C4-2B (cell line): ENCODE measurements around the gene BNC2.

ENCODE experiments used
- H3K27ac ChIP-seq: fragments of 450-650 bp; 2 replicates; pipeline ENCODE4 v1.5.1; 2017
- ZFX ChIP-seq: fragments of 450-650 bp; IDR thresholded peaks from 2 replicates; pipeline ENCODE4 v1.6.1; 2017
- TF ChIP-seq, protein P1 (sequence below): fragments of 450-650 bp; conservative IDR thresholded peaks from 2 replicates; pipeline ENCODE4 v1.5.1; 2017; ENCODE audit warnings: mild to moderate bottlenecking

The BNC2 gene

DNA sequence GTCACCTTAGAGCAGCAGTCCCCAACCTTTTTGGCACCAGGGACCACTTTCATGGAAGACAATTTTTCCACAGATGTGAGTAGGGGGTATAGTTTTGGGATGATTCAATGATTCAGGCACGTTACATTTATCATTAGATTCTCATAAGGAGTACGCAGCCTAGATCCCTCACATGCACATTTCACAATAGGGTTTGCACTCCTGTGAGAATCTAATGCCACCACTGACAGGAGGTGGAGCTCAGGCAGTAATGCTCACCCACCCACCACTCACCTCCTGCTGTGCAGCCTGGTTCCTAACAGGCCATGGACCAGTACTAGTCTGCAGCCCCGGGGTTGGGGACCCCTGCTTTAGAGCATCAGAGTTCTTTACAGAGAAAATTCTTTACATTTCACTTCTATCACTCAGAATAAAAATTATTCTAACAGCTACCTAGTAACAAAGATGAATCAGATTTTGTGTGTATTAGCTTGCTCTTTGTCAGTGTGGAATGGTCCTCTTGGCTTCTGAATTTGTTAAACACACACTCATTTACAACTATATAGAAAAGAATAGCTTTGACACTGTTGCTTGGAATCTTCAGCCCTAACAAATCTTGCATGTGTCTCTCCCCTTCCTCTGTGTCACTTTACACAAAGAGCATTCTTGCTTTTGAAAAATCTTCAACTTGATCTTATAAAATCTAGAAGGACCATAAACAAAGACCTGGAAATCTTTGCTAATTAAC is 438.6 kb downstream of the BNC2 start:
- no peak for TF ChIP-seq ZFX
- TF ChIP-seq, protein P1, sequence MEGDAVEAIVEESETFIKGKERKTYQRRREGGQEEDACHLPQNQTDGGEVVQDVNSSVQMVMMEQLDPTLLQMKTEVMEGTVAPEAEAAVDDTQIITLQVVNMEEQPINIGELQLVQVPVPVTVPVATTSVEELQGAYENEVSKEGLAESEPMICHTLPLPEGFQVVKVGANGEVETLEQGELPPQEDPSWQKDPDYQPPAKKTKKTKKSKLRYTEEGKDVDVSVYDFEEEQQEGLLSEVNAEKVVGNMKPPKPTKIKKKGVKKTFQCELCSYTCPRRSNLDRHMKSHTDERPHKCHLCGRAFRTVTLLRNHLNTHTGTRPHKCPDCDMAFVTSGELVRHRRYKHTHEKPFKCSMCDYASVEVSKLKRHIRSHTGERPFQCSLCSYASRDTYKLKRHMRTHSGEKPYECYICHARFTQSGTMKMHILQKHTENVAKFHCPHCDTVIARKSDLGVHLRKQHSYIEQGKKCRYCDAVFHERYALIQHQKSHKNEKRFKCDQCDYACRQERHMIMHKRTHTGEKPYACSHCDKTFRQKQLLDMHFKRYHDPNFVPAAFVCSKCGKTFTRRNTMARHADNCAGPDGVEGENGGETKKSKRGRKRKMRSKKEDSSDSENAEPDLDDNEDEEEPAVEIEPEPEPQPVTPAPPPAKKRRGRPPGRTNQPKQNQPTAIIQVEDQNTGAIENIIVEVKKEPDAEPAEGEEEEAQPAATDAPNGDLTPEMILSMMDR, result no peak
- no peak overlapping the region for H3K27ac ChIP-seq

DNA sequence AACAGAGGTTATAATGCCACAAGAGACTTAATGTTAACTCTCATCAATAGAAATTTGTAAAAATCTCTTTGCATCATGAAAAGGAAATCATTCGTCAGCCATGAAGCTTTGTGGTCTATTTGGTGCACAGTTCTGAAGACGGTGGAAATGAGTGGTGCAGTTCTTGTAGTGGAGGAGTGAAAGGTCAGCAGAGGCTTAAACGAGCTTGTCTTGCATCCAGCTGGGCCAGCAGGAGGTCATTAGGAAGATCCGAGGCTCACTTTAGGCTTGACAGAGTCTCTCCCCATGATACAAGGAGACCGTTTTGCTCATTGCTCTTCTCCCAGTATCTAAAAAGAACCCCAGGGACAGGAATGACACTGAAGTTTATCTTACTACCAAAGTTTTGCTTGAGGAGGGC is 440.8 kb downstream of the BNC2 start:
- TF ChIP-seq ZFX, result no peak
- TF ChIP-seq, protein P1, result no peak
- no peak overlapping the region for H3K27ac ChIP-seq

DNA sequence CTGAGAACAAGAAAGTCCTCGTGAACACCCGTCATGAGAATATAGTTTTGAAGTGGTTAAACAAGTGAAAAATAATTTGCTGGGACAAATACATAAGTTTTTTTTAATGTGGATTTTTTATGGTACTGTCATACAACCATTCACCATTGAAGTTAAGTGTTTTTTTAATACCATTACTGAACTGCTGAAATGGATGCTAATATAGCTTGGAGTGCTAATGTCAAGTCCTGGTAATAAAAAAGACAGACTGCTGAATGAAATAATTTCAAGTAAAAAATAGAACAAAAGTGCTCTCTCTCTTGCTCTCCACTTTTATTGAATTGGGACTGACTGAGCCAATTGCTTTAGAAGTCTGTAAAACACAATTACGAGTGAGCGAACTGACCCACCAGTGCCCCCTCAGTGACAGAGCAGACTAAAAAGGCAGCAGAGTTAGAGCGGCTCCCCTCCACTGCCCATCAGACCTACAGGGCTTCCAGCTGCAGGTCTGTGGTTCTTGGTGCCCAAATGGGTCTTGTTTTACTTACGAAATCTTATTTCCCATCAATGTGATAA is 442.5 kb downstream of the BNC2 start:
- TF ChIP-seq ZFX, result no peak
- TF ChIP-seq, protein P1, result no peak
- no peak overlapping the region for H3K27ac ChIP-seq

DNA sequence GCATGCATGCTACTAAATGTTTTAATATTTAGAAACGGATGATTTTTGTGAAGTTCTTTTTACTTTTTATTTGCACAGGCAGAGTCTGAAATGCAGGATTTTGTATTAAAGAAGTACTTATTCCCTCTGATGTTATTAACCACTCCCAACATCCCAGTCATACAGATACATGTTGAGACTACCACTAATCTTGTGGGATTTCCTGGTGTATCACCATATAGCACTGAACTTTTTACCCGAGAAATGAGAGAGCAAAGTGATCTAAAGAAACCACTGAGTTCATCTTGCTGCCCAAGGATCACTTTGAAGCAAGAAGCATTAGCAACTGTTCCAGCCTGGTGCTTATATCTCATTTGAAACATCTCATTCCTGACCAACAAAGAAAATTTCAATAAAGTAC is 443.8 kb downstream of the BNC2 start:
- no peak overlapping the region for H3K27ac ChIP-seq
- TF ChIP-seq, protein P1, result no peak
- TF ChIP-seq ZFX, result no peak

DNA sequence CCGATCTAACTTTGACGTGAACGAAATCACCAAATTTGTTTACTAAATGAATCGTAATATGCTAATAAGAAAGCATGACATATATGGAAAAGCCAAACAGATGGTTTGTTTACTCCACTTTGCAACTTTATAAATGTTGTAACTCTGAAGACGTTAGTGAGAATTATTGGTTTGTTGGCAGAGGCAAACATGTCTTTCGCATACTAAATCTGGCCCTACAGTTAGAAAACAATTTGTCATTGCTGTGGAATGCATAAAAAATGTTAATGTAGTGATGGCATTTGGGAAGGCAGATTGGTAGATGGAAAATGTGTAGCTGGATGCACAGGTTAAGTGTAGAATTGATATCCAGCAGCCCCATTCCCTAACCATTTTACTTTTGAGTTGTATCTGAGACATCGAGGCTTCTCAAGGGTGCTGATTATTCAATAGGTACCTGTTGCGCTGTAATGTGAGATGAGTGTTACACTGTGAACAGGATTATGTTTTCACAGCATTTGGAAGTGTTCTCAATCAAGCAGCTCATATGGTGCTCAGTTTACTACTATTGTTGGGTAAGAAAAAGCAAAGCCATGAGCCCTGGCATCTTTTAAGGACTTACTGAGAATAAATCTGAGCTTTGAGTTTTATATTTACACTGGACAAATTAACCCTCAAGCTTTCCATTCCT is 444.8 kb downstream of the BNC2 start:
- no peak for TF ChIP-seq ZFX
- TF ChIP-seq, protein P1, result no peak
- no peak overlapping the region for H3K27ac ChIP-seq

DNA sequence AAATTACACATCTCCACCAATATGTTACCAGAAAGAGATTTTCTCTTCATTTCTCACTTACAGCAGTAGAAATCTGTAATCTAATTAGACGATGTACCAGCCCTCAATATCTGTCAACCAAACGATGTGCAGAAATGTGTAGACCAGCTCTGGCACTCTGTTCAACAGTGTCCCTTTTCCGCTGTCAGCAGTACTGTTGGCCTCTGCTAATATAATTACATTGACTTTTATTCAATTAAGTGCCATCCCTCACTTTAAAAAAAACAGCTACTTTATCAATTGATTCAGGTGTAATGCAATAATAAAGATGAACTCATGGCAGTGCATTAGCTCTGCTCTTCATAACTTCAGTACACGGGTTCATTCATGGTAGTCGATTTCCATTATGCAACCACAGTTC is 448.4 kb downstream of the BNC2 start:
- no peak overlapping the region for H3K27ac ChIP-seq
- TF ChIP-seq, protein P1, result no peak

DNA sequence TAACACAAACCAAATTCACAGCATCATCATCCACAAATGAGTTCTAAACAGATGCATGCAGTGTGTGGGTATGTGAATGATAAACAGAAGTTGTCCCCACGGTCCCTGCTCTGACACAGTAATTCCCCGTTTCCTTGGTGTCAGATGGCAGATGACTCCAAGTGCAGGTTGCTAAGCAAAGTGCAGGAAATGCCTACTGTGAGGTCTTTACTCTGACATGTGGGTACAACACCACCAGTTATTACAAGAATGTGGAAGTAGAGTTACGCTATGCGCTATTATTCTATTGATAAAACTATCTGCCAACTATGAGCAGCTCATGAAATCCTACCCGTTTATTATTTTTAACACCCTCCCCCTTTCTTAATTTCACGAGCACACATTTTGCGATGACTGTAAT is 448.9 kb downstream of the BNC2 start:
- TF ChIP-seq ZFX, result no peak
- TF ChIP-seq, protein P1, result no peak
- H3K27ac ChIP-seq, result no peak overlapping the region
